ENCODE results near the gene TSPAN7.

TSPAN7 gene

GRCh38 chrX:38699121-38699520, 137.8 kb downstream of the TSPAN7 start:
- H3K27ac ChIP-seq, result no peak overlapping the region
- ChIA-PET POLR2A (ENCODE audit: low non-redundant PET) (no interaction called here), CTCF (interaction anchor here (0.7 kb wide), 1 partner anchor 686 kb away, joined by 3 read pairs; no protein-coding TSS in a partner anchor)
- no peak for DNase-seq (ENCODE audit: low spot score)
- TF ChIP-seq, protein P1, sequence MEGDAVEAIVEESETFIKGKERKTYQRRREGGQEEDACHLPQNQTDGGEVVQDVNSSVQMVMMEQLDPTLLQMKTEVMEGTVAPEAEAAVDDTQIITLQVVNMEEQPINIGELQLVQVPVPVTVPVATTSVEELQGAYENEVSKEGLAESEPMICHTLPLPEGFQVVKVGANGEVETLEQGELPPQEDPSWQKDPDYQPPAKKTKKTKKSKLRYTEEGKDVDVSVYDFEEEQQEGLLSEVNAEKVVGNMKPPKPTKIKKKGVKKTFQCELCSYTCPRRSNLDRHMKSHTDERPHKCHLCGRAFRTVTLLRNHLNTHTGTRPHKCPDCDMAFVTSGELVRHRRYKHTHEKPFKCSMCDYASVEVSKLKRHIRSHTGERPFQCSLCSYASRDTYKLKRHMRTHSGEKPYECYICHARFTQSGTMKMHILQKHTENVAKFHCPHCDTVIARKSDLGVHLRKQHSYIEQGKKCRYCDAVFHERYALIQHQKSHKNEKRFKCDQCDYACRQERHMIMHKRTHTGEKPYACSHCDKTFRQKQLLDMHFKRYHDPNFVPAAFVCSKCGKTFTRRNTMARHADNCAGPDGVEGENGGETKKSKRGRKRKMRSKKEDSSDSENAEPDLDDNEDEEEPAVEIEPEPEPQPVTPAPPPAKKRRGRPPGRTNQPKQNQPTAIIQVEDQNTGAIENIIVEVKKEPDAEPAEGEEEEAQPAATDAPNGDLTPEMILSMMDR (conservative IDR thresholded peaks at IDR 0.05; ENCODE audit: low read depth), result no peak

DNA sequence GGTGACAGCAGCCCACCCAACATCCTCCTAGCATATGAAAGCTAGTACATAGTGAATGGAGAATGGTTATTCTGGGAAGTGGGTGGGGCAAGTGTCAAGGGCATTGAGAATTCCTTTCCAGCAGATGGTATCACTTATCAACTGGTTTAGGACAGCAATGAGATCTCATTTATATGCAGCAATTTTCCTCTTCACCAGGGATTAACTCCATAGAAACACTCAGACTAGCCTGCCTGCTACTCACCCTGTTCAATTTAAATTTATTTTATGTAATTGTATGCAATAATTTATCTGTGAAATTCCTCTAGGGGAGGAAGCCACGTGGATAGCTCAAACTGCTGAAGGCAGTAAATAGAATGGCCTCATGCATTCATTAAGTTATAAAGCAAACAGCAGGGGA, 138.4 kb downstream of the TSPAN7 start:
- ChIA-PET POLR2A (ENCODE audit: low non-redundant PET) (no interaction called here), CTCF (no interaction called here)
- H3K27ac ChIP-seq, result no peak overlapping the region
- no peak for DNase-seq (ENCODE audit: low spot score)
- TF ChIP-seq, protein P1 (conservative IDR thresholded peaks at IDR 0.05; ENCODE audit: low read depth), result no peak

DNA sequence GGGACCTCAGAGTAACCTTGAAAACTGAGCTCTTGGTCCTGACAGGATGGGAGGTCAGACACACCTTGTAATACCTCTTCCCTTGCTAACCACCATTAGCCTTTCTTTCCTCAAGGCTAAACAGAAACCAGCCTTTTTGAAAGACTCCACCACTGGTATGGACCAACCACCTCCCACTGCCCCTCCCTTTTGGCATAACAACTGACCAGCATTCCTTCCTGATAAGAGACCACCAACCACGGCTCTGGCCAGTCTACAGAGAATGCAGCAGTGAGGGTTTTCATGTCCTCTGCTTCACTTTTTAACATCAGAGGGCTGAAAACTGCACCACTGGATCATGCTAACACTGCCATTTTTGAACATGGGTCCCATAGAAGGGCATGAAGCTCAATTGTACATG, 139.7 kb downstream of the TSPAN7 start:
- CTCF ChIA-PET, result interaction anchor here (0.8 kb wide), 1 partner anchor 1354 kb away, joined by 3 read pairs; no protein-coding TSS in a partner anchor

GRCh38 chrX:38704146-38704882, 143.0 kb downstream of the TSPAN7 start:
- H3K27ac ChIP-seq, result no peak overlapping the region
- TF ChIP-seq, protein P1 (conservative IDR thresholded peaks at IDR 0.05; ENCODE audit: low read depth), result no peak
- ChIA-PET POLR2A (ENCODE audit: low non-redundant PET) (no interaction called here), CTCF (no interaction called here)
- no peak for DNase-seq (ENCODE audit: low spot score)

More for the DNA sequence above, 139.7 kb downstream of the TSPAN7 start:
- H3K27ac ChIP-seq, result no peak overlapping the region
- DNase-seq (ENCODE audit: low spot score), result no peak
- POLR2A ChIA-PET (ENCODE audit: low non-redundant PET), result no interaction called here
- TF ChIP-seq, protein P1 (conservative IDR thresholded peaks at IDR 0.05; ENCODE audit: low read depth), result no peak

GRCh38 chrX:38717871-38718270, 156.5 kb downstream of the TSPAN7 start:
- CTCF ChIA-PET, result no interaction called here
- POLR2A ChIA-PET (ENCODE audit: low non-redundant PET), result no interaction called here
- peak; percentile 8 for DNase-seq (ENCODE audit: low spot score)
- H3K27ac ChIP-seq, result no peak overlapping the region
- TF ChIP-seq, protein P1 (conservative IDR thresholded peaks at IDR 0.05; ENCODE audit: low read depth), result 0 out of 2 replicates have a peak, but pooled peaks have one; percentile 13

GRCh38 chrX:38718311-38718710, 157.0 kb downstream of the TSPAN7 start:
- TF ChIP-seq, protein P1 (conservative IDR thresholded peaks at IDR 0.05; ENCODE audit: low read depth), result no peak
- DNase-seq (ENCODE audit: low spot score), result no peak
- POLR2A ChIA-PET (ENCODE audit: low non-redundant PET), result no interaction called here
- CTCF ChIA-PET, result no interaction called here
- no peak overlapping the region for H3K27ac ChIP-seq
